Esophagus muscularis mucosa (tissue), 3 donors: ENCODE measurements around the gene MBTD1.

Experiments
- POLR2AphosphoS5 ChIP-seq, 2 donors: sonication (generic); formaldehyde crosslinking; IDR thresholded peaks; one replicate each; pipeline ENCODE4 v1.6.1; 2017; ENCODE audit warnings: antibody characterized with exemption in 2 of 2
- TF ChIP-seq, protein P1 (sequence below), 3 experiments: fragments of 200-600 bp in 2 of 3; fragments of 450-650 bp in 1 of 3; sonication (generic) in 2 of 3; IDR thresholded peaks; one replicate each; pipeline ENCODE4 v1.5.1; 2017 to 2019; ENCODE audit warnings: antibody characterized with exemption in 3 of 3, mild to moderate bottlenecking in 2 of 3, moderate library complexity in 1 of 3

DNA sequence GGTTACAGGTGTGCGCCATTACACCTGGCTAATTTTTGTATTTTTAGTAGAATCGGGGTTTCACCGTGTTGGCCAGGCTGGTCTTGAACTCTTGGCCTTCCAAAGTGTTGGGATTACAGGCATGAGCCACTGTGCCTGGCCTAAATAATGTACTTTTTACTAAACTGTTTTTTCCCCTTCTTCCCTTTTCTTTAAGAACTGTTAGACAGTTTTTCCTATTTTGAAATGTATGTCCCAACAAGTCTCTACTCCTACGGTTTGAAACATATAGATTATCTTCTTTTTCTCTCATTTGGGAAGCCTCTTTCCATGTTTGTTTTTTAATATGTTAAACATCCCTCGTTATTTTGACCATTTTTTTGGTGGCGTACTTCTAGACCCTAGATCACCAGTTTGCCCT is 10.1 kb upstream of the MBTD1 start:
- TF ChIP-seq, protein P1, sequence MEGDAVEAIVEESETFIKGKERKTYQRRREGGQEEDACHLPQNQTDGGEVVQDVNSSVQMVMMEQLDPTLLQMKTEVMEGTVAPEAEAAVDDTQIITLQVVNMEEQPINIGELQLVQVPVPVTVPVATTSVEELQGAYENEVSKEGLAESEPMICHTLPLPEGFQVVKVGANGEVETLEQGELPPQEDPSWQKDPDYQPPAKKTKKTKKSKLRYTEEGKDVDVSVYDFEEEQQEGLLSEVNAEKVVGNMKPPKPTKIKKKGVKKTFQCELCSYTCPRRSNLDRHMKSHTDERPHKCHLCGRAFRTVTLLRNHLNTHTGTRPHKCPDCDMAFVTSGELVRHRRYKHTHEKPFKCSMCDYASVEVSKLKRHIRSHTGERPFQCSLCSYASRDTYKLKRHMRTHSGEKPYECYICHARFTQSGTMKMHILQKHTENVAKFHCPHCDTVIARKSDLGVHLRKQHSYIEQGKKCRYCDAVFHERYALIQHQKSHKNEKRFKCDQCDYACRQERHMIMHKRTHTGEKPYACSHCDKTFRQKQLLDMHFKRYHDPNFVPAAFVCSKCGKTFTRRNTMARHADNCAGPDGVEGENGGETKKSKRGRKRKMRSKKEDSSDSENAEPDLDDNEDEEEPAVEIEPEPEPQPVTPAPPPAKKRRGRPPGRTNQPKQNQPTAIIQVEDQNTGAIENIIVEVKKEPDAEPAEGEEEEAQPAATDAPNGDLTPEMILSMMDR (IDR thresholded peaks at IDR 0.05), result no peak
- no peak for TF ChIP-seq POLR2AphosphoS5 (IDR thresholded peaks at IDR 0.05)
